HG02852 (cell line): ENCODE data around the gene RNF207.
A peak's percentile ranks its signal among the peaks of the same experiment; 100 is the strongest.

Experiments
- ATAC-seq: cut with Tn5 transposase; IDR thresholded peaks from one replicate; pipeline ENCODE4 v1.9.1; 2021; ENCODE audit warnings: mild to moderate bottlenecking, moderate library complexity; ENCODE audit not compliant: unreplicated experiment

Gene RNF207

GRCh38 chr1:6205849-6206519 lies at the start of gene RNF207:
RNF207 (plus strand) TSS chr1:6206119; CDS start chr1:6206536, 417 bp downstream.
- ATAC-seq: peak; percentile 59

- no peak for ATAC-seq
Measured at GRCh38 chr1:6157132-6157527, 48.8 kb upstream of the RNF207 start.

- ATAC-seq: no peak
Measured at GRCh38 chr1:6157528-6158174, 48.3 kb upstream of the RNF207 start.

GRCh38 chr1:6158181-6158580 lies 47.7 kb upstream of the RNF207 start:
- ATAC-seq: no peak

GRCh38 chr1:6162341-6162740 lies 43.6 kb upstream of the RNF207 start:
- ATAC-seq: no peak

GRCh38 chr1:6162773-6163172 lies 43.1 kb upstream of the RNF207 start:
- ATAC-seq: no peak

- no peak for ATAC-seq
Measured at GRCh38 chr1:6163191-6163972, 42.5 kb upstream of the RNF207 start.

- no peak for ATAC-seq
Measured at GRCh38 chr1:6163973-6164617, 41.8 kb upstream of the RNF207 start.

- no peak for ATAC-seq
Measured at GRCh38 chr1:6165027-6165426, 40.9 kb upstream of the RNF207 start.

- ATAC-seq: no peak
Measured at GRCh38 chr1:6165441-6165985, 40.4 kb upstream of the RNF207 start.

- no peak for ATAC-seq
Measured at GRCh38 chr1:6166221-6166620, 39.7 kb upstream of the RNF207 start.

GRCh38 chr1:6166655-6167390 lies 39.1 kb upstream of the RNF207 start:
- ATAC-seq: no peak

GRCh38 chr1:6167391-6168303 lies 38.3 kb upstream of the RNF207 start:
- ATAC-seq: no peak

- ATAC-seq: no peak
Measured at GRCh38 chr1:6168947-6169586, 36.9 kb upstream of the RNF207 start.

GRCh38 chr1:6170116-6170741 lies 35.7 kb upstream of the RNF207 start:
- no peak for ATAC-seq

GRCh38 chr1:6170742-6171201 lies 35.1 kb upstream of the RNF207 start:
- no peak for ATAC-seq

- ATAC-seq: no peak
Measured at GRCh38 chr1:6171548-6172124, 34.3 kb upstream of the RNF207 start.

GRCh38 chr1:6172549-6172948 lies 33.4 kb upstream of the RNF207 start:
- ATAC-seq: no peak
